B cell (primary cell): ENCODE results near the gene RPP25L. TPM values are rescaled to one million over a fixed set of nuclear protein-coding genes. Genes with fewer than 3 reads are reported as not detected.

ENCODE experiments used
- ATAC-seq: fragments of 200-7000 bp; cut with Tn5 transposase; one replicate; pipeline ENCODE4 v1.10.0; 2021; ENCODE audit warnings: low read depth, mild to moderate bottlenecking, moderate number of reproducible peaks, moderate library complexity
- CTCF ChIA-PET: fragments of 350-600 bp; sonication (Branson Sonifier 250); formaldehyde crosslinking; loops from one replicate; lab custom pipeline; 2021; ENCODE audit warnings: antibody characterized with exemption, inconsistent platforms; lab: Charles Lee
- POLR2A ChIA-PET: fragments of 350-600 bp; sonication (Branson Sonifier 250); formaldehyde crosslinking; loops from one replicate; lab custom pipeline; 2021; ENCODE audit warnings: antibody characterized with exemption; lab: Charles Lee
- DNase-seq: peaks from one replicate; pipeline ENCODE4 v3.0.0; 2013
- H2AFZ ChIP-seq: 2 replicates; pipeline ENCODE4 v1.6.1; 2012; ENCODE audit warnings: mild to moderate bottlenecking, low read depth, low read length; ENCODE audit not compliant: insufficient read depth, poor library complexity, severe bottlenecking
- H3K27ac ChIP-seq, 2 donors: 1 replicate in 1 of 2; 2 replicates in 1 of 2; pipeline ENCODE4 v1.5.1; 2012 to 2013; ENCODE audit warnings: low read length in 2 of 2, mild to moderate bottlenecking in 2 of 2, moderate library complexity in 1 of 2
- H3K27me3 ChIP-seq, 4 experiments: fragments of 200-600 bp in 1 of 4; sonication (generic) in 1 of 4; replicated peaks in 1 of 4; 1 replicate in 2 of 4; 2 replicates in 2 of 4; pipeline versions ENCODE4 v1.6.1 to v1.7.0; 2013 to 2016; ENCODE audit warnings: low read length in 3 of 4, mild to moderate bottlenecking in 2 of 4, mixed read lengths in 1 of 4, moderate library complexity in 1 of 4; ENCODE audit not compliant: insufficient read depth in 4 of 4, control insufficient read depth in 3 of 4; ENCODE audit errors: control extremely low read depth in 1 of 4
- H3K36me3 ChIP-seq, 2 experiments: replicated peaks in 1 of 2; 1 replicate in 1 of 2; 2 replicates in 1 of 2; pipeline versions ENCODE4 v1.6.1 to v1.7.1; 2013; ENCODE audit warnings: low read length in 1 of 2; ENCODE audit not compliant: insufficient read depth in 2 of 2, control insufficient read depth in 1 of 2; ENCODE audit errors: control extremely low read depth in 1 of 2, extremely low read depth in 1 of 2
- H3K4me1 ChIP-seq, 2 donors: fragments of 200-600 bp in 1 of 2; sonication (generic) in 1 of 2; 1 replicate in 1 of 2; 2 replicates in 1 of 2; pipeline versions ENCODE4 v1.5.1 to v1.6.1; 2013 to 2017; ENCODE audit warnings: low read length in 2 of 2; ENCODE audit not compliant: control insufficient read depth in 2 of 2, insufficient read depth in 2 of 2
- H3K4me2 ChIP-seq: replicated peaks from 2 replicates; pipeline ENCODE3; 2012; ENCODE audit warnings: mild to moderate bottlenecking, low read depth, low read length; ENCODE audit not compliant: poor library complexity, severe bottlenecking
- H3K4me3 ChIP-seq, 5 experiments: fragments of 200-600 bp in 1 of 5; sonication (generic) in 1 of 5; 1 replicate in 3 of 5; 2 replicates in 2 of 5; pipeline versions ENCODE4 v1.5.1 to v1.7.0; 2011 to 2016; ENCODE audit warnings: low read length in 4 of 5, mild to moderate bottlenecking in 4 of 5, low read depth in 2 of 5, control low read depth in 1 of 5, moderate library complexity in 1 of 5; ENCODE audit not compliant: insufficient read depth in 1 of 5; ENCODE audit errors: control extremely low read depth in 1 of 5, extremely low read depth in 1 of 5
- H3K79me2 ChIP-seq: fragments of 200-600 bp; sonication (generic); one replicate; pipeline ENCODE4 v1.6.0; 2016; ENCODE audit warnings: low read length; ENCODE audit not compliant: control insufficient read depth, insufficient read depth
- H3K9ac ChIP-seq: fragments of 200-600 bp; sonication (generic); 2 replicates; pipeline ENCODE4 v1.6.1; 2017; ENCODE audit warnings: mild to moderate bottlenecking, low read length, moderate library complexity
- H3K9me3 ChIP-seq, 3 donors: one replicate each; pipeline versions ENCODE4 v1.6.1 to v1.7.1; 2013; ENCODE audit warnings: low read length in 2 of 3; ENCODE audit not compliant: control insufficient read depth in 2 of 3, insufficient read depth in 1 of 3; ENCODE audit errors: control extremely low read depth in 1 of 3
- H4K20me1 ChIP-seq: 2 replicates; pipeline ENCODE4 v1.6.0; 2012; ENCODE audit warnings: mild to moderate bottlenecking, low read length; ENCODE audit not compliant: insufficient read depth, control insufficient read depth, poor library complexity, severe bottlenecking
- H3K27ac Mint-ChIP-seq: one replicate; pipeline ENCODE4 v1.8.0; 2021; ENCODE audit warnings: mixed read lengths
- H3K27me3 Mint-ChIP-seq: one replicate; pipeline ENCODE4 v1.8.0; 2021; ENCODE audit warnings: mixed read lengths
- H3K4me1 Mint-ChIP-seq: one replicate; pipeline ENCODE4 v1.8.0; 2021; ENCODE audit warnings: mixed read lengths
- H3K4me3 Mint-ChIP-seq: one replicate; pipeline ENCODE4 v1.8.0; 2021; ENCODE audit warnings: mixed read lengths
- H3K9me3 Mint-ChIP-seq: one replicate; pipeline ENCODE4 v1.8.0; 2022; ENCODE audit warnings: mixed read lengths; ENCODE audit not compliant: insufficient read depth
- EZH2 ChIP-seq: IDR thresholded peaks from 2 replicates; pipeline ENCODE4 v1.6.1; 2012; ENCODE audit warnings: borderline replicate concordance, low read depth, mild to moderate bottlenecking, moderate library complexity, low read length; ENCODE audit not compliant: insufficient read depth, poor library complexity, severe bottlenecking
- WGBS: methylation state at CpG from one replicate; pipeline ENCODE4 v1.1.5; 2013; ENCODE audit warnings: missing lambda C conversion rate; ENCODE audit not compliant: insufficient coverage; 5-methylcytosine and 5-hydroxymethylcytosine counted together
- intact Hi-C: fragments of 100-400 bp; cut with micrococcal nuclease; formaldehyde crosslinking; loops from one replicate; pipeline ENCODE4 v1.10.0; 2022
- polyA plus RNA-seq: library from polyadenylated mRNA; depleted of rRNA; stranded (reverse); fragments of >200 nt; gene quantifications from 2 replicates; pipeline ENCODE4 v1.2.3, GENCODE V29; 2012
- total RNA-seq, 2 donors: library from RNA; stranded (reverse); fragments of 120-200 nt in 1 of 2; gene quantifications; 1 replicate in 1 of 2; 2 replicates in 1 of 2; pipeline versions ENCODE4 v1.2.3 to v1.2.4, GENCODE V29; 2013 to 2022
- TF ChIP-seq, protein P1 (sequence below): fragments of 200-600 bp; IDR thresholded peaks from one replicate; pipeline ENCODE4 v1.8.0; 2022; ENCODE audit warnings: antibody characterized with exemption, mild to moderate bottlenecking

RPP25L gene
- total and polyA plus RNA-seq, 2 donors (not counting 1 experiment from before 2014, with no cell fraction given): 20.2 to 27.0 TPM

DNA sequence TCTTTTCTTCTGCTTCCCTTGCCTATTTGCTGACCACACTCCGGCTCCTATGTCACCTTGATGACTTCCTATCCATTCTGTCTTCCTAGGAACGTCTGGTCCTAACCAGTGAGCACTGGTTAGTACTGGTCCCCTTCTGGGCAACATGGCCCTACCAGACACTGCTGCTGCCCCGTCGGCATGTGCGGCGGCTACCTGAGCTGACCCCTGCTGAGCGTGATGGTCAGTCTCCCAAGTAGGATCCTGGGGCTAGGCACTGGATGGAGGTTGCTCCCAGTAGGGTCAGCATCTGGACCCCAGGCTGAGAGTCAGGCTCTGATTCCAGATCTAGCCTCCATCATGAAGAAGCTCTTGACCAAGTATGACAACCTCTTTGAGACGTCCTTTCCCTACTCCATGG, 36.8 kb upstream of the RPP25L start:
- peak overlapping the region; percentile 44 for H3K4me3 Mint-ChIP-seq
- CTCF ChIA-PET: interaction anchor here (0.9 to 3.3 kb wide), 4 partner anchors 11 to 54 kb away, joined by 3 to 36 read pairs (median 26); partner anchors contain the start of genes CCL27 and SIGMAR1
- peaks cover 39% of the 10 kb centered on the region for H3K4me1 Mint-ChIP-seq
- H4K20me1 ChIP-seq: peaks cover 14% of the 10 kb centered on the region
- no peak overlapping the region for H3K27ac ChIP-seq
- DNase-seq (no peak), ATAC-seq (no peak)
- no peak overlapping the region for H3K4me3 ChIP-seq
- TF ChIP-seq EZH2: no peak
- TF ChIP-seq, protein P1, sequence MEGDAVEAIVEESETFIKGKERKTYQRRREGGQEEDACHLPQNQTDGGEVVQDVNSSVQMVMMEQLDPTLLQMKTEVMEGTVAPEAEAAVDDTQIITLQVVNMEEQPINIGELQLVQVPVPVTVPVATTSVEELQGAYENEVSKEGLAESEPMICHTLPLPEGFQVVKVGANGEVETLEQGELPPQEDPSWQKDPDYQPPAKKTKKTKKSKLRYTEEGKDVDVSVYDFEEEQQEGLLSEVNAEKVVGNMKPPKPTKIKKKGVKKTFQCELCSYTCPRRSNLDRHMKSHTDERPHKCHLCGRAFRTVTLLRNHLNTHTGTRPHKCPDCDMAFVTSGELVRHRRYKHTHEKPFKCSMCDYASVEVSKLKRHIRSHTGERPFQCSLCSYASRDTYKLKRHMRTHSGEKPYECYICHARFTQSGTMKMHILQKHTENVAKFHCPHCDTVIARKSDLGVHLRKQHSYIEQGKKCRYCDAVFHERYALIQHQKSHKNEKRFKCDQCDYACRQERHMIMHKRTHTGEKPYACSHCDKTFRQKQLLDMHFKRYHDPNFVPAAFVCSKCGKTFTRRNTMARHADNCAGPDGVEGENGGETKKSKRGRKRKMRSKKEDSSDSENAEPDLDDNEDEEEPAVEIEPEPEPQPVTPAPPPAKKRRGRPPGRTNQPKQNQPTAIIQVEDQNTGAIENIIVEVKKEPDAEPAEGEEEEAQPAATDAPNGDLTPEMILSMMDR: no peak
- no peak overlapping the region for H2AFZ ChIP-seq
- H3K36me3 ChIP-seq: peaks cover 0 to 18% of the 10 kb centered on the region in 2 experiments
- intact Hi-C loops: no loop called here
- H3K9me3 ChIP-seq: no peaks in the 10 kb centered on the region
- H3K4me2 ChIP-seq: no peak overlapping the region
- H3K79me2 ChIP-seq: peaks cover 19% of the 10 kb centered on the region
- H3K27me3 Mint-ChIP-seq: no peaks in the 10 kb centered on the region
- peaks cover 16 to 17% of the 10 kb centered on the region in 2 donors for H3K4me1 ChIP-seq
- H3K27me3 ChIP-seq: no peaks in the 10 kb centered on the region
- POLR2A ChIA-PET: no interaction called here
- no peak overlapping the region for H3K27ac Mint-ChIP-seq
- H3K9ac ChIP-seq: no peak overlapping the region
- 96% methylated on average over 8 of the region's 8 CpGs for WGBS
- no peaks in the 10 kb centered on the region for H3K9me3 Mint-ChIP-seq

DNA sequence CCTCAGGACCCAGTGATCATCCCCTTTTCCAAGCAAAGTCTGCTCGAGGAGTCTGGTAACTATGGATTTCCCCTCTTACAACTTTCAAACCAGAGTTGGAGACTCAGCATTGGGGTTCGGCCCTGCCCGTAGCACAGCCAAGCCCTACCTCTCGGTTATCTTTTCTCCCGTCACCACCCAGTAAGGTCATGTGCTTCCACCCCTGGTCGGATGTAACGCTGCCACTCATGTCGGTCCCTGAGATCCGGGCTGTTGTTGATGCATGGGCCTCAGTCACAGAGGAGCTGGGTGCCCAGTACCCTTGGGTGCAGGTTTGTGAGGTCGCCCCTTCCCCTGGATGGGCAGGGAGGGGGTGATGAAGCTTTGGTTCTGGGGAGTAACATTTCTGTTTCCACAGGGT, 35.8 kb upstream of the RPP25L start:
- POLR2A ChIA-PET: interaction anchor here (0.6 to 2.8 kb wide), 3 partner anchors 8 to 17 kb away, joined by 9 to 31 read pairs (median 13); partner anchors contain the start of gene SIGMAR1
- WGBS: 83% methylated on average over 10 of the region's 10 CpGs

More for the DNA sequence above, 35.8 kb upstream of the RPP25L start:
- Histone ChIP-seq H3K4me1 (peaks cover 16 to 17% of the 10 kb centered on the region in 2 donors), H4K20me1 (peaks cover 14% of the 10 kb centered on the region), H2AFZ (peak overlapping the region; percentile 90), H3K4me2 (peak overlapping the region; percentile 80), H3K27ac (no peak overlapping the region), H3K9me3 (no peaks in the 10 kb centered on the region), H3K9ac (peak overlapping the region; percentile 85), H3K4me3 (peak overlapping the region in 4 of 5 experiments; percentile 79 to 98 (median 91)), H3K79me2 (peaks cover 19% of the 10 kb centered on the region), H3K27me3 (no peaks in the 10 kb centered on the region), H3K36me3 (peaks cover 0 to 18% of the 10 kb centered on the region in 2 experiments)
- no peaks in the 10 kb centered on the region for H3K27me3 Mint-ChIP-seq
- H3K9me3 Mint-ChIP-seq: no peaks in the 10 kb centered on the region
- peaks cover 35% of the 10 kb centered on the region for H3K4me1 Mint-ChIP-seq
- DNase-seq (no peak), ATAC-seq (no peak)
- H3K4me3 Mint-ChIP-seq: peak overlapping the region; percentile 97
- TF ChIP-seq, protein P1: no peak
- intact Hi-C loops: no loop called here
- H3K27ac Mint-ChIP-seq: peak overlapping the region; percentile 94
- CTCF ChIA-PET: interaction anchor here (0.8 to 3.3 kb wide), 6 partner anchors 9 to 55 kb away, joined by 6 to 36 read pairs (median 21); partner anchors contain the start of genes CCL27 and SIGMAR1
